LoVo (cell line): Measurements from ENCODE around the gene PKN2.

Source experiments
- DNase-seq: peaks from one replicate; pipeline ENCODE4 v3.0.0-alpha.2; 2016; ENCODE audit warnings: low spot score

The PKN2 gene

DNA sequence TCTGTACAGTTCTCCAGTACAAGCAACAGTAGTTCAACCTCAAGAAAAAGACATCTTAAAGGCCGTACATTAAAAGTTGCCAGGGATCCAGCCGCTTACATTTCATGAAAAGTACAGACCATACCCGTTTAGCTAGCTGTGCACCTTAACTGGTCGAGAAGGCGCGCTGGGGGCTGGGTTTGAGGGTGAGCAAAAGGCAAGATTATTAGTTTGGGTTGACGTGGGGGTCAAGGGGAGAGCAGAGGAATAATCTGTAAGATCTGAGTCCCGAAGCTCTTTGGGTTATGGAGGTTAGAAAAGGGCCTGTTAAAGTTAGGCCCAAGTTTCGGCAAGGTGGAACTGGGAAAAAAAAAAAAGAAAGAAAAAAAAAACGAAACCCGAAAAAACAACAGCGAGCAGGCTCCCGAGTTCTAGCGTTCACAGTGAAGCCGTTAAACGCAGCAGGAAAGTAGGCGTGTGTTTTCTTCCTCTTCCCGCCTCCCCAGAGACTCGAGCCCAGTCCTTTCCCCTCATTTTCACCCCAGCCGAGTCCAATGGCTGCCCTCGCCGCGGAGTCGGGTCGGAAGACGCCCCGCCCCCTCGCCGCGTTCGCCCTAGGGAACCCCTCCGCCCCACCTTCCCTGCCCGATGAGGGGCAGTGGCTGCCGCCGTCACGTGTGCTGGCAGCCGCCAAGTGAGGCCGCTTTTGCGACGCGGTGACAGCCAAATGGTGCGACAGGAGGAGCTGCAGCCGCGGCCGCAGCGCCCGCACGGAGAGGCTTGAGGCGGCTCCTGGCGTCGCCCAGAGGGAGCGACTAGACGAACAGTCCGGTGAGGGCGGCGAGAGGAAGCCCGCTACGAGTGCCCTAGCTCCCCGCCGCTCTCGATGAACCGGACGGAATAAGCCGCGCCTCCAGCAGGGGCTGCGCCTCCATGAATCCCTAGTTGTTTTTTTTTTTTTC, at the start of gene PKN2:
TSS of gene PKN2 (plus strand) at position 733 of the 941 bp plus-strand sequence. CDS start 308 bp downstream, outside the sequence.
- DNase-seq: peak; percentile 97

- no peak for DNase-seq
Measured at GRCh38 chr1:88634538-88634937, 49.5 kb upstream of the PKN2 start.

DNA sequence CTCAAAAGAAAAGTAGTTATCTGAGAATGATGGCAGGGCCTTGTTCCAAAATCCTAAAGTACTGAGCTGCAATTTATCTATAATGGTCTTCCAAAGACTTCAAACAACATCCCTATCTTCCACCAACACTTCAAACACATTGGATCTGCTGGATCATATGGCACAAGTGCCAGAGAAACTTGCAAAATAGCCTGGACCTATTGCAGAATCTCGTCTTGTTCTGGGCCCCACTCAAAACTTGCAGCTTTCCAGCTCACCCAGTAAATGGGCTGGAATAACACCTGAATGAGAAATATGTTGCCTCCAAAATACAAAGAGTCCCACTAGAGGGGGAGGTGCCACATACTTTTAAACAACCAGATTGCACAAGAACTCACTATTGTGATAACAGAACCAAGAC, 44.0 kb upstream of the PKN2 start:
- DNase-seq: no peak

- DNase-seq: no peak
Measured at GRCh38 chr1:88645886-88646285, 38.2 kb upstream of the PKN2 start.

GRCh38 chr1:88646476-88647248, 37.4 kb upstream of the PKN2 start:
- no peak for DNase-seq

- DNase-seq: peak; percentile 44
Measured at GRCh38 chr1:88647249-88647645, 36.8 kb upstream of the PKN2 start.

DNA sequence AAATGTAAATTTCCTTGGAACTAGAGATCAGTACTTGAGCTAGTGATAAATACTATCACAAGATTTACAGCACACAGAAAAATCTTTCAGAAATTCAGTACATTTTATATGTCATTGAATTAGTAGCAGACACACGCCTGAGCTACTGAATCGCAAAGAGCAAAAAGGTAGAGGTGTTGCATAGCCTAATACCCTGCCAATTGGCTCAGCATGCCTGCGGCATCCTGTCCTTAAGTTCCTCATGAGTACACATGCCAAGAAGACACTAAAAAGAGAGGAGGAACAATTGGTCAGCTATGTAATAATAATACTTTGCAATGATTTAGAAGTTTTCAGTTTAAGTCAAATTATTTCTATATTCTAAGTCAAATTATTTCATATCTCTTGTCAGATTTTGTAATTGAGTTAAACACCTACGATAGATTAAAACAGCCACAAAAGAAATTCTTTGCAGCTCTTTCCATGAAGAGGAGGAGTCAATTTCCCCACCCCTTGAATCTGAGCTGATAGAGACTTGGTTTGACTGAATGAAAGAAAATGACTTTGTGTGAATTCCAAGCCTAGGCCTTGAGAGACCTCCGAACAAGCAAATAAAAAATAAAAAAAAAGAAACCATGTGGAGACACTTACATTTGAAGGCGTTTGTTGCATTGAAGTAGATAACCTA, 36.2 kb upstream of the PKN2 start:
- no peak for DNase-seq

GRCh38 chr1:88648706-88649105, 35.4 kb upstream of the PKN2 start:
- no peak for DNase-seq

DNA sequence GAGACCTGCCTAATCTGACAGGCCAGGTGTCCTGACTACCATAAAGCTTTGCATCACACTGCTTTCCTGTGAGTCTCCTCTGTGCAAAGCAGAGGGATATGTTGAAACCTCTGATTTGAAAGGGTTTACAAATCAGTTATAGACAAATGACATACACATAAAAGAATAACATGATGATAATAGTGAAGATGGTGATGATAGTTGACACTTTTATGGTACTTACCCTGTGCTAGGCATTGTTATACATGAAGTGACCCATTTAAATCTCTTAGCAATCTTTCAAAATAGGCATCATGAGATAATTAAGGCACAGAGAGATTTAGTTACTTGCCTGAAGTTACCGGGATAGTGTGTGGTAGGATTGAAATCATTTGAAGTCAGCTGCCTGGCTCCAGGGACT, 34.1 kb upstream of the PKN2 start:
- no peak for DNase-seq

DNA sequence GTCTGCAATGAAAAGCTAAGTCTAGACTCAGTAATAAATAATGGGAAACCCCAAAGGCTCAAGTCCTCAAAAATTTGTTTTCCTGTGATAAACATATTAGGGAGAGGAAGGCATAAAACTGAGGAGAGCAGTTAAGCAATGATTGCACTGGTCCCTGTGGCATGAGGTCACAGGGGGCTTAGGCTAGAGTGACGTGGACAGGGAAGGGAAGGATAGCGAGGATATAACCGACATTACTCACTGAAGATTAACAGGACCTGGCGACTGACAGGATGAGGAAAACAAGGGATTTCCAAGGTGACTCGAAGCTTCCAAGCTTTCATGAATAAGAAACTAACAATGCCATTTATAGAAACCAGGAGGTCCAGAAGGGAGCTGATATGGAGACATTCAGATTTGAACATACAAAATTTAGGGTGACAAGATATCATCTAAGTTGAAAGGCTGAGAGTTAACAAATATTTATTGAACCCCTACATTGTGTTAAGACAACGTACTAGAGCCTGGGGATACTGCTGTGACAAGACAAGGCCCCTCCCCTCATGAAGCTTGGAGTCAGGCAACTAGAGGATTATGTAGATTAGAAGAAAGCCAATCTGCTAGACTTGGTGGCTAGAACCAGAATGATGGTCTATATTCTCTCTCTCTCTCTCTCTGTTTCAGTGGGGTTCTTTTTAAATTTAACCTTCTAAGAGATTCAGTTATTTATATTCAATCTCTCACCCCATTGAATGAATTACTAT, 33.2 kb upstream of the PKN2 start:
- DNase-seq: no peak

- DNase-seq: peak; percentile 16
Measured at GRCh38 chr1:88655140-88655539, 28.9 kb upstream of the PKN2 start.

DNA sequence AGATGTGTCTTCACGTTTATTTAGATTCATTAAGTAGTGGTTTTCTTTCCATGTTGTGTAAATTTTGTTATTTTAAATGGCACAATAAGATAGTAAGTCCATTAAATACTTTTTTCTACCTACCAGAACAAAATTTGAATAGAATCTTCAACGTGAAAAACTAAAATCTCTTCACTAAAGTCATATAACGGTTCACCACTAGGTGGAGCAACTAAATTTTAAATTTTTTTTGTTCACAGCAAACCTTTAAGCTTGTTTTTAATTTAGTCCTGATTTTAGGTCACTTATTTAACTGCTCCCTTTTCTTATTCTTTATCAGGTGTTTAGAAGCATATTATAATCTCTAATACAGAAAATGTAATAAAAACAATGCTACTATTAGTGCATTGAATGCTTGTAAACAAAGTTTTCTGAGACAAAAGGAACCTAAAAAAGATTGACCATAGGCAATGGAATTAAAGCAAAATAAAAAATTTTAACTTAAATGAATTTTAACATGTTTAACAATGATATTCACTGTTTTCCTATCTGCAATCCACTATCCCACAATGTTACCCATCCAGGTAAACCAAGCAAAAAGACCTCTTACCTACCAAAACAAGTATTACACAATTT, 28.3 kb upstream of the PKN2 start:
- peak; percentile 23 for DNase-seq

DNA sequence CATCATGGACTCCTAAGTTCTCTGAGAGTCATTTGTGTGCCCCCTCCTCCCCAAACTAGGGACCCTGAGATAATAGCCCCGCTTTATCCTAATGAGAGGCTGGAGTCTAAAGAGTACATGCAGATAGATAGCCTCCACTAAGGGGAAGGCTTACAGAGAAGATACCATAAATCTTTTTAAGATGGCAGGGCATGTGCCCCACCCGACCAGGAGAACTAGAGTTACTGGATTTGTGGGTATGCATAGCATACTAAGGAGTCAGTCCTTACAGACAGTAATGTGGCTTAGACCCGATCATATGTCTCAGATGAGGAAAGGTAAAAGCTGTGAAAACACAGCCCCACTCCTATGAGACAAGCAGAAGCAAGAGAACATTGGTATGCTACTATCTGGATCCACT, 25.7 kb upstream of the PKN2 start:
- DNase-seq: no peak

DNA sequence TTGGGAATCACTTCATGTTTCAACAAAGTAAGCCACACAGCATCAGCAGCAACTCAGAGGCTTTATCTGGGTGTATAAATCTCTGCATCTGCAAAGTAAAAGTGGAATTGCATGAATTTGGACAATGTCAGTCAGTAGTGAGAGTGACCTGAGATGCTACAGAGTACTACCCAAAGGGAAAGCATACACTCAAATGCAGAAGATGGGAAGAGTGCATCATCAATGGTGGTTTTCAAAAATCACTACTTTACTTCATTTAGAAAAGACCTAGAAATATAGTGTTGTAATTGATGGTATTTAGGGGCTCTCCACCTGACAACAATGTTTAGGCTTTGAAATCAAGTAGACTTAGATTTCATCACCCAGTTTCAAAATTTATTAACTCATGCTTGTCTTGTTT, 24.5 kb upstream of the PKN2 start:
- DNase-seq: no peak

DNA sequence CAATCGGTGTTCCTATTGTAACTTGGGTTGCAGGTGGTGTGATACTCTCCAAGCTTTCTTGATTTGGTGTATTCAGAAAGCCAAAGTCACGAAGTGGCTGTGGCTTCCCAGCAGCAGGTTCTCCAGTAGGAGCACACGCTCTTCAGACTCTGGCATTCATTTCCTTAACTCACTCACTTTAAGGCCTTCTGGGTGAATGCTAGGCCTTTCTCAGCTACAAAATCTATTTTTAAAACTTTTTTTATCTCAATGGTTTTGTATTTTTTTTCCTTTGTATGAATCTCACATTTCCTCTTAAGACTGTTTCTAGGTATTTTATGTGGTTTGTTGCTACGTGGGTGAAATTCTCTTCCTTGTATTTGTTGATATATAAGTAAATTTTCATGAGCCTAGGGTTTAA, 22.9 kb upstream of the PKN2 start:
- no peak for DNase-seq

DNA sequence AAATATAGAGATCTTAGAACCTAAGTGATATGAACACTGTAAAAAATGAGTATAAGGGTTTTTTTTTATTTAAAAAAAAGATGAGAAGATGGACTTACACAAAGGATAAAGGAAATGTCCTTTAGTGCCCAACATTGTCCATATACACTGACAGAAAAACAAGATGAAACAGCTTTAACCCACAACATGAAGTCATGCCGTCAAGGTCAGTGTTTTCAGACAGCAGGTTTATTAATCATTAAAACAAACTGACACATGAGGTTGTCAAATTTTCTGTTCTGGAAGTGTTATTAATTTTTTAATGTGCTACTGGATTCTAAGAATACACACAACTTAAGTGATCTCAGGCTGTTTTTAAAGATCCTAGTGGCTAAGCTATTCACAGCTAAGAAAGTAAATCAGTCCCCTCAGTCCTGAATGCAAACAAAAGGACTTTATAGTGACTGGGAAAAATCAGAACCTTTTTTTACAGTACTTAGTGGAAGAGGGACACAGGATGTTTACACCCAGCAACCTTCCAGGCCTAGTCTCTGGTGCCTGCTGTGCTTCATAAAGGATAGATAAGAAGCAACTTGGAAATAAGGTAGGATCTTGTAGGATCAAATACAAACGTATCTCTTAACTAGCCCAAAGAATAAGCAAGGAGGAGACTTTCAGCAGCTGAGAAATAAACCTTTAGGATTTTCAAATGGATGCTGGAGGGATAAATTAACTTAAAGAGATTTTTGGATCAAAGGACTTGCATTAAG, 21.9 kb upstream of the PKN2 start:
- DNase-seq: no peak

DNA sequence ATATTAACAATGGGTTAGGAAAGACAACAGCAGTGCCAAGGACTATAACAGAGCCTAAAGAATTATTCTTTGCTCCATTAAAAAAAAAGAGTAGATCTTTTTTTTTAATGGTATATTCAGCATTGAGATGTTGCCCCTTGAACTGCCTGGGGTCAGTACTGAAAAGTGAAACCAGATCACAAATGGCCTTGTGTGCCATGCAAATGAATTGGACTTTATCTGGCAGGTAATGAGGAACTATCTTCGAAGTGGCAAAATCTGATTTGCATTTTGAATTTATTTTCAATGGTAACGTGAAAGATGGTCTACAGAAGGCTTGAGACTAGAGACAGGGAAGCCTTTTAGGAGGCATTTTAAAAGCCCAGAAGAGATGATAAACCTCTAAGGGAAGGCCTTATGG, 21.4 kb upstream of the PKN2 start:
- no peak for DNase-seq

DNA sequence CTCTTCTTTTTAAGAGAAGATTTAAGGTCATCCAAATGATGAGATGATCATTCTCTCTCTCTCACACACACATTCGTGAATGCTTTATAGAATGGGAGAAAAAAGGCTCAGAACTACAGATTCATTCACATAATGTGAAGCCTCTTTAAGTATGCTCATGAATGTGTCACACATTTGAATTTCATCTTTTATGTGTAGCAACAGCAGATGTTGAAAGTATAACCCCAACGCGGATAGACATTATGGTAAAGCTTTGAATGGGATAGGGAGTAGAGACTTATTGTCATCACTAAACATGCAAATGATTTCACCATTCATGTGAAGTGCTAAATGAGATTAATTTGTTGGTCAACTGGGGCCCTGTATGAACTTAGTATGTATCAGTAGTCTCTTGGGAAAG, 15.7 kb upstream of the PKN2 start:
- DNase-seq: no peak

GRCh38 chr1:88670462-88670861, 13.6 kb upstream of the PKN2 start:
- DNase-seq: no peak

DNA sequence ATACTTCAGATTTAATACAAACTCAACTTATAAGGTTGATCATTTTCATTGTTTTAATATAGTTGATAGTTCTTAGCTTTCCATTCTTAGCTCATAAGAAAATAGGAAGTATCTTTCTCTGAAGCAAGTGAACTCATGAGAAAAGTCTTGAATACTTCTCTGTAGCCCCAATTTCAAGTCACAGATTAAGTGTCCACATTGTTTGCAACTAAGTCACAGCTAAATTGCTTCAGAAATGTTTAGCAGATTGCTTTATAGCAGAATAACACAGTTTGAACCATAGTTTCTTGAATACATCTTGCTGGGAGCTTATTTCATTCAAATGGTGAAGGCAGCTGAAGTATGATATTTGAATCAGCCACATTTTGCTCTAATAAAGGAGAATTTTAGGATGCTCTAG, 10.6 kb upstream of the PKN2 start:
- DNase-seq: no peak

DNA sequence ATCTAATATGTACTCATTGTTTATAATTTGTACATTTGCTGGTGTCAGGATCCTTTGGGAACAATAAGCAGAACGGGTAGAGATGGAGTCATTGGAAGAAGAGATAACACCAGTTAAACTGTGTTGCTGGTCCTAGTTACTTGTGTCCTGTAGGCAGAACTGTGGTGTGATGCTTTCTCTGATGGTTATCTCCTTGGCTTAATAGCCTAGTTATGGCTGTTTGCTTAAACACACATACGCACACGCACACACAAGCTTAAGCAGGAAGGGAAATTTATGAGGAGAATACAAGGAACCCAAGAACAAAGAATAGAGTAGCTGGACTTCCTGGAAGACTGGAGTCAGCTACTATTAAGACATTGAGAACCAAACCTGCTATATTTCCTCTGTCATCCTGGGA, 5.7 kb upstream of the PKN2 start:
- DNase-seq: peak; percentile 48
